Measurements from ENCODE around the gene NSL1.

- TF ChIP-seq, protein P1, sequence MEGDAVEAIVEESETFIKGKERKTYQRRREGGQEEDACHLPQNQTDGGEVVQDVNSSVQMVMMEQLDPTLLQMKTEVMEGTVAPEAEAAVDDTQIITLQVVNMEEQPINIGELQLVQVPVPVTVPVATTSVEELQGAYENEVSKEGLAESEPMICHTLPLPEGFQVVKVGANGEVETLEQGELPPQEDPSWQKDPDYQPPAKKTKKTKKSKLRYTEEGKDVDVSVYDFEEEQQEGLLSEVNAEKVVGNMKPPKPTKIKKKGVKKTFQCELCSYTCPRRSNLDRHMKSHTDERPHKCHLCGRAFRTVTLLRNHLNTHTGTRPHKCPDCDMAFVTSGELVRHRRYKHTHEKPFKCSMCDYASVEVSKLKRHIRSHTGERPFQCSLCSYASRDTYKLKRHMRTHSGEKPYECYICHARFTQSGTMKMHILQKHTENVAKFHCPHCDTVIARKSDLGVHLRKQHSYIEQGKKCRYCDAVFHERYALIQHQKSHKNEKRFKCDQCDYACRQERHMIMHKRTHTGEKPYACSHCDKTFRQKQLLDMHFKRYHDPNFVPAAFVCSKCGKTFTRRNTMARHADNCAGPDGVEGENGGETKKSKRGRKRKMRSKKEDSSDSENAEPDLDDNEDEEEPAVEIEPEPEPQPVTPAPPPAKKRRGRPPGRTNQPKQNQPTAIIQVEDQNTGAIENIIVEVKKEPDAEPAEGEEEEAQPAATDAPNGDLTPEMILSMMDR (IDR thresholded peaks at IDR 0.05) = no peak
- TF ChIP-seq EZH2 (IDR thresholded peaks at IDR 0.05) = no peak
Measured at GRCh38 chr1:212791676-212792395, at the start of gene NSL1, which contains the start of gene TATDN3.
